ENCODE results near the gene KIFC1. TPM values are rescaled to one million over a fixed set of nuclear protein-coding genes. Genes with fewer than 3 reads are reported as not detected.

Gene KIFC1
- polyA plus RNA-seq, 3 donors: 0.14 to 0.87 (median 0.68) TPM

DNA sequence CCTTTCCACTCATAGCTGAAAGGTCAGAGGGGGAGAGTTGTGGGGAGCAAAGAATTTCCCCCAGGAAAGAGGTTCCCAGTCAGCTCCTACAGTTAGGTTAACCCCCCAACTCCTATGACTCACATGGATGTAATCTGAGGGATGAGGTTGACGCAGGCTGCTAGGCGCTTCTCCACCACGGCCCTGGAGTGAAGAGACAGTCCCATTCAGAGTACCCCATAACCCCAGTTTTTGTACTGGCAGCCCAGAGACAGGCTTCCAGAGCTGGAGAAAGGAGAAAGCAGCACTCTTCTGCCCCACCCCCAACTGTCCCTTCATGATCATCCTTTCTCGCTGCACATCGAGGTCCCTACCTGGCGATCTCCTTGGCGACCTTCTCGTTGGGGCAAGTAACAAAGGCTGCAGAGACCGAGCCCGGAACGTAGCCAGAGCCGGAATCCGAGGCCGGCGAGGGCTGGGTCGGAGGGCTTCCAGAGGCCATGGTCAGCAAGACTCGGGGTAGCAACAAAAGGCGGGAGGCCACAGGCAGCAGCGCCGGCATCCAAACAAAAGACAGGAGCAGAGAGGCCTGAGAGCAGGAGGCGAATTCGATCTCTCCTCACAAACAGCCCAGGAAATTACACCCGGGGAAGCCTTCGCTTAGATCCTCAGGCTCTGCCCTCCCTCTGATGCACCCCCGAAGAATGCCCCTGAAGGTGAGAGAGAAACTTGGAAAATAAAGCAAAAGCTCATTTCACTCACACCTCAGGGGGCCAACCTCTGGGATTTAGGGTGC, 25.7 kb downstream of the KIFC1 start:
- WGBS (ENCODE audit: insufficient coverage): 3% methylated on average over 17 of the region's 25 CpGs
- H3K27me3 ChIP-seq (ENCODE audit: control insufficient read depth in 2 of 2, insufficient read depth in 2 of 2, low read length in 2 of 2): no peaks in the 10 kb centered on the region
- H3K79me2 ChIP-seq (ENCODE audit: insufficient read depth, low read length): peaks cover 24% of the 10 kb centered on the region
- H3K4me2 ChIP-seq (replicated peaks; ENCODE audit: extremely low read depth, low read length, poor library complexity, severe bottlenecking): peak overlapping the region; percentile 84
- H3K4me3 ChIP-seq (replicated peaks in 1 of 3; ENCODE audit: low read depth in 2 of 3, low read length in 3 of 3): peak overlapping the region; percentile 51 to 84 (median 71)
- H3K36me3 ChIP-seq (replicated peaks in 1 of 2; ENCODE audit: control insufficient read depth in 1 of 2, insufficient read depth in 2 of 2, low read length in 2 of 2): peaks cover 3 to 34% of the 10 kb centered on the region in 2 donors
- intact Hi-C loops (cut with micrococcal nuclease): loop anchor here in 1 of 2 donors (5.0 to 10.0 kb wide), 3 partner anchors 35 to 213 kb away; partner anchors contain the start of genes HSD17B8, RING1, RXRB and SLC39A7
- H4K20me1 ChIP-seq (ENCODE audit: insufficient read depth, low read length): peaks cover 4% of the 10 kb centered on the region
- H3K27ac Mint-ChIP-seq: peak overlapping the region; percentile 93 to 98 (median 96)
- TF ChIP-seq, protein P1, sequence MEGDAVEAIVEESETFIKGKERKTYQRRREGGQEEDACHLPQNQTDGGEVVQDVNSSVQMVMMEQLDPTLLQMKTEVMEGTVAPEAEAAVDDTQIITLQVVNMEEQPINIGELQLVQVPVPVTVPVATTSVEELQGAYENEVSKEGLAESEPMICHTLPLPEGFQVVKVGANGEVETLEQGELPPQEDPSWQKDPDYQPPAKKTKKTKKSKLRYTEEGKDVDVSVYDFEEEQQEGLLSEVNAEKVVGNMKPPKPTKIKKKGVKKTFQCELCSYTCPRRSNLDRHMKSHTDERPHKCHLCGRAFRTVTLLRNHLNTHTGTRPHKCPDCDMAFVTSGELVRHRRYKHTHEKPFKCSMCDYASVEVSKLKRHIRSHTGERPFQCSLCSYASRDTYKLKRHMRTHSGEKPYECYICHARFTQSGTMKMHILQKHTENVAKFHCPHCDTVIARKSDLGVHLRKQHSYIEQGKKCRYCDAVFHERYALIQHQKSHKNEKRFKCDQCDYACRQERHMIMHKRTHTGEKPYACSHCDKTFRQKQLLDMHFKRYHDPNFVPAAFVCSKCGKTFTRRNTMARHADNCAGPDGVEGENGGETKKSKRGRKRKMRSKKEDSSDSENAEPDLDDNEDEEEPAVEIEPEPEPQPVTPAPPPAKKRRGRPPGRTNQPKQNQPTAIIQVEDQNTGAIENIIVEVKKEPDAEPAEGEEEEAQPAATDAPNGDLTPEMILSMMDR (IDR thresholded peaks at IDR 0.05): no peak
- no peaks in the 10 kb centered on the region for H3K9me3 ChIP-seq (replicated peaks in 1 of 2; ENCODE audit: control insufficient read depth in 1 of 2, insufficient read depth in 1 of 2, low read length in 2 of 2)
- peak in 2 of 3 donors; percentile 52 to 90 for DNase-seq
- peaks cover 48% of the 10 kb centered on the region for H3K4me1 Mint-ChIP-seq
- H3K4me3 Mint-ChIP-seq: peak overlapping the region; percentile 86 to 93
- peak overlapping the region; percentile 72 for H3K9ac ChIP-seq (ENCODE audit: insufficient read depth, low read length, poor library complexity, severe bottlenecking)
- peaks cover 29 to 54% of the 10 kb centered on the region in 2 donors for H3K4me1 ChIP-seq (ENCODE audit: control insufficient read depth in 1 of 2, insufficient read depth in 2 of 2, low read length in 2 of 2)
- peaks cover 40 to 41% of the 10 kb centered on the region in 2 donors for H3K36me3 Mint-ChIP-seq
- H2AFZ ChIP-seq (ENCODE audit: insufficient read depth, low read depth, low read length, poor library complexity, severe bottlenecking): peak overlapping the region; percentile 87
- peak overlapping the region; percentile 60 to 97 for H3K27ac ChIP-seq (ENCODE audit: low read depth in 1 of 2, low read length in 2 of 2)
- H3K27me3 Mint-ChIP-seq (ENCODE audit: low read depth in 3 of 3): peaks cover 2 to 18% (median 12%) of the 10 kb centered on the region in 3 donors
- peaks cover 0 to 2% (median 0%) of the 10 kb centered on the region in 7 donors for H3K9me3 Mint-ChIP-seq

DNA sequence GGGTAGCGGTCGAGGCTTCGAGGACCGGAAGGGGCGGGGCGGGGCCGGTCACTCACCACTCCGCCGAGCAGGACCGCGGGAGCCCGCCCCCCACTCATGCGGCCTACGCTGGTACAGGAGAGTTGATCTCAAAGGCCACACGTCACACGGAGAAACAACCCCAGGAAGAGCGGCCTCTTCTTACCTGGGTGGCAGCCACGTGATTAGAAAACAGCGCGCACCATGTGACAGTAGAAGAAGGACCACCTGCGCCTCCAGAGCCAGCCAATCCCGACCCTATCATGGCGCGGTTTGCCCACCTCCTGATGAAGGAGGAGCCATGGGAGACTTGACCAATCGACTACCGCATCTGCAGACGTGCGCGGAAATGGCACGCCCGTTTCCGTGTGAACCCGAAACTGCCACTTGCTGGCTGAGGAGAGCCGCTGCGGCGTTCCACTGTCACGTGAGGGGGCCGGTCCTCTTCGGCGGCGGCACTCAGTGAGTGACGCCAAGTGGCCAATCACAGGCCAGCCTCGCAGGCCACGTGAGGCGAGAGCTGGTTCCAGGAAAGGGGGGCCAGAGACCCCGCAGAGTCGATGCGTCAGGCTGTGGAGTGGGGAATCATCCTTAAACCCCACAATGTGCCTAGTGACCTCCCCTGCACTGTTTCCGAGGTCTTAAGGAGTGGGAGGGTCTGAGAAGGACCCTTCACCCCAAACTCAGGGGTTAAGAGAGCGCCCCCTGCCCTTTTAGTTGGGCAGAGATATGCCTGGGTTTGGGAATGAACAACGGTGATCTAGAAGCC, 26.5 kb downstream of the KIFC1 start, which contains the start of gene CUTA:
TSS of gene CUTA (minus strand) at position 205 of the 787 bp plus-strand sequence. CDS start at position 98, 107 bp downstream.
- WGBS (ENCODE audit: insufficient coverage): under 1% methylated on average over 41 of the region's 51 CpGs
- H3K9me3 Mint-ChIP-seq: peaks cover 0 to 2% (median 0%) of the 10 kb centered on the region in 7 donors
- H3K27ac Mint-ChIP-seq: peak within 1 kb of the TSS; percentile 95 to 98 (median 96)
- Histone ChIP-seq H2AFZ (ENCODE audit: insufficient read depth, low read depth, low read length, poor library complexity, severe bottlenecking) (peak within 1 kb of the TSS; percentile 87), H3K4me3 (replicated peaks in 1 of 3; ENCODE audit: low read depth in 2 of 3, low read length in 3 of 3) (peak within 1 kb of the TSS; percentile 51 to 84 (median 71)), H3K27ac (ENCODE audit: low read depth in 1 of 2, low read length in 2 of 2) (peak within 1 kb of the TSS; percentile 60 to 97), H3K9ac (ENCODE audit: insufficient read depth, low read length, poor library complexity, severe bottlenecking) (peak within 1 kb of the TSS; percentile 72), H3K27me3 (ENCODE audit: control insufficient read depth in 2 of 2, insufficient read depth in 2 of 2, low read length in 2 of 2) (no peaks in the 10 kb centered on the region), H3K79me2 (ENCODE audit: insufficient read depth, low read length) (peaks cover 24% of the 10 kb centered on the region), H3K4me2 (replicated peaks; ENCODE audit: extremely low read depth, low read length, poor library complexity, severe bottlenecking) (peak within 1 kb of the TSS; percentile 84), H3K4me1 (ENCODE audit: control insufficient read depth in 1 of 2, insufficient read depth in 2 of 2, low read length in 2 of 2) (peaks cover 29 to 51% of the 10 kb centered on the region in 2 donors), H3K9me3 (replicated peaks in 1 of 2; ENCODE audit: control insufficient read depth in 1 of 2, insufficient read depth in 1 of 2, low read length in 2 of 2) (no peaks in the 10 kb centered on the region), H3K36me3 (replicated peaks in 1 of 2; ENCODE audit: control insufficient read depth in 1 of 2, insufficient read depth in 2 of 2, low read length in 2 of 2) (peaks cover 3 to 30% of the 10 kb centered on the region in 2 donors), H4K20me1 (ENCODE audit: insufficient read depth, low read length) (peaks cover 4% of the 10 kb centered on the region)
- TF ChIP-seq, protein P1 (IDR thresholded peaks at IDR 0.05): peak; percentile 33
- H3K4me1 Mint-ChIP-seq: peaks cover 44% of the 10 kb centered on the region
- peak within 1 kb of the TSS; percentile 86 to 93 for H3K4me3 Mint-ChIP-seq
- peak; percentile 99 to 100 (median 100) for DNase-seq
- H3K27me3 Mint-ChIP-seq (ENCODE audit: low read depth in 3 of 3): peaks cover 2 to 20% (median 16%) of the 10 kb centered on the region in 3 donors
- intact Hi-C loops (cut with micrococcal nuclease): loop anchor here in 1 of 2 donors (5.0 to 10.0 kb wide), 3 partner anchors 34 to 213 kb away; partner anchors contain the start of genes HSD17B8, RING1, RXRB and SLC39A7
- peaks cover 32 to 37% of the 10 kb centered on the region in 2 donors for H3K36me3 Mint-ChIP-seq
